Adrenal gland (tissue), 12 donors: ENCODE measurements around the gene CACYBP. TPM values are rescaled to one million over a fixed set of nuclear protein-coding genes. Genes with fewer than 3 reads are reported as not detected.

Source experiments
- DNase-seq, 7 donors: peaks; one replicate each; pipeline ENCODE4 v3.0.0-alpha.2; 2019 to 2020
- H3K27ac ChIP-seq, 5 donors: fragments of 200-600 bp; sonication (generic) in 4 of 5; 1 replicate in 3 of 5; 2 replicates in 2 of 5; pipeline versions ENCODE4 v1.5.1 to v1.8.0; 2016 to 2020; ENCODE audit warnings: mild to moderate bottlenecking in 1 of 5
- H3K27me3 ChIP-seq: fragments of 200-600 bp; 2 replicates; pipeline ENCODE4 v1.8.0; 2021
- H3K36me3 ChIP-seq, 2 donors: fragments of 200-600 bp; replicated peaks in 1 of 2; 1 replicate in 1 of 2; 2 replicates in 1 of 2; pipeline versions ENCODE4 v1.5.1 to v1.8.0; 2018 to 2022
- H3K4me1 ChIP-seq, 2 donors: fragments of 200-600 bp; replicated peaks in 1 of 2; 1 replicate in 1 of 2; 2 replicates in 1 of 2; pipeline versions ENCODE4 v1.5.1 to v1.8.0; 2018 to 2021
- H3K4me3 ChIP-seq, 4 donors: fragments of 200-600 bp; sonication (generic) in 3 of 4; one replicate each; pipeline ENCODE4 v1.5.1; 2016 to 2018
- H3K9me3 ChIP-seq, 3 donors: fragments of 200-600 bp; sonication (generic) in 1 of 3; replicated peaks in 1 of 3; 1 replicate in 2 of 3; 2 replicates in 1 of 3; pipeline versions ENCODE4 v1.5.1 to v1.8.0; 2016 to 2021
- POLR2A ChIP-seq, 2 donors: fragments of 450-650 bp; IDR thresholded peaks; one replicate each; pipeline ENCODE4 v1.6.1; 2017; ENCODE audit warnings: antibody characterized with exemption in 2 of 2, mild to moderate bottlenecking in 2 of 2, moderate library complexity in 1 of 2
- WGBS, 4 donors: extraction: QIAGEN DNeasy Blood & Tissue Kit in 2 of 4; methylation state at CpG; one replicate each; pipeline versions ENCODE4 v1.1.5 to v1.1.7; 2013 to 2017; 5-methylcytosine and 5-hydroxymethylcytosine counted together
- intact Hi-C, 2 donors: fragments of 100-400 bp; cut with DNase I; formaldehyde crosslinking; loops; one replicate each; pipeline versions ENCODE4 v1.14.1 to v1.15.0; 2022 to 2023
- polyA plus RNA-seq, 3 donors: library from polyadenylated mRNA; stranded (reverse); fragments of 200-250 nt in 2 of 3; fragments of 350-450 nt in 1 of 3; fragmentation: Illumina TruSeq in 1 of 3; extraction: RNeasy Lipid Tissue Mini Kit (QIAGEN cat#74804) in 1 of 3; gene quantifications; one replicate each; pipeline ENCODE4 v1.2.3, GENCODE V29; 2013 to 2014
- total RNA-seq, 9 donors: library from RNA; depleted of rRNA in 4 of 9; stranded (reverse); fragments of >200 nt in 4 of 9; fragments of 120-200 nt in 1 of 9; fragmentation: NEBNext Ultra II Directional in 1 of 9; extraction: Animal tissue kit (Norgen Biotek cat#: 25700) in 1 of 9; gene quantifications; one replicate each; pipeline versions ENCODE4 v1.1.0 to v1.2.4, GENCODE V29; 2013 to 2023
- TF ChIP-seq, protein P1 (sequence below), 6 experiments: fragments of 450-650 bp in 4 of 6; fragments of 200-600 bp in 2 of 6; sonication (generic) in 1 of 6; IDR thresholded peaks; 1 replicate in 5 of 6; 2 replicates in 1 of 6; pipeline versions ENCODE4 v1.5.1 to v1.8.0; 2016 to 2021; ENCODE audit warnings: antibody characterized with exemption in 6 of 6, mild to moderate bottlenecking in 2 of 6, moderate library complexity in 1 of 6
- donor health status: healthy with polysubstance abuse.
- donor health status: Bipolar disorder and iron deficiency.
- donor health status: DM: yes; HTN: yes; CAD: no.
- donor health status: DM: no; HTN: no; CAD: no.
- donor health status: DM: no; HTN: no; CAD: no.
- donor health status: DM: yes; HTN: yes; CAD: no.

Gene CACYBP
- total and polyA plus RNA-seq, 12 donors = 18.7 to 244 (median 60.0) TPM

DNA sequence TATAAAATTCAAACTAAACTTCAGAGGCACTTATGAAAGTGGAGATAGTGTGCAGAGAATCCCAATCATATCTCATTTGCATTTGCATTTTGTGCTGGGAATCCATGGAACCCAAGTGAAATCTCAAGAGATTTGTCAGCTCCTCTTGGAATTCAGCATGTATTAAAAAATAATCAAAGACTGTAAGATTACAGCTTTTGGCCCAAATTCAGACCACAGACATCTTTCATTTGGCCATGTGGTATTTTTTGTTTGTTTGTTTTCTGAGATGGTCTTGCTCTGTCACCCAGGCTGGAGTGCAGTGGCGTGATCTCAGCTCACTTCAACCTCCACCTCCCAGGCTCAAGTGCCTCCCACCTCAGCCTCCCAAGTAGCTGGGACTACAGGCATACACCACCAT lies 3.8 kb upstream of the CACYBP start:
- 88 to 96% (median 91%) methylated on average over 1 of the region's 1 CpG for WGBS, 4 donors
- no peak for TF ChIP-seq POLR2A (IDR thresholded peaks at IDR 0.05)
- no peak overlapping the region for H3K4me3 ChIP-seq
- H3K9me3 ChIP-seq = no peaks in the 10 kb centered on the region
- H3K4me1 ChIP-seq = peaks cover 0 to 9% of the 10 kb centered on the region in 2 donors
- no peaks in the 10 kb centered on the region for H3K27me3 ChIP-seq
- H3K36me3 ChIP-seq = no peaks in the 10 kb centered on the region
- no peak for DNase-seq
- intact Hi-C loops = no loop called here
- no peak overlapping the region for H3K27ac ChIP-seq

DNA sequence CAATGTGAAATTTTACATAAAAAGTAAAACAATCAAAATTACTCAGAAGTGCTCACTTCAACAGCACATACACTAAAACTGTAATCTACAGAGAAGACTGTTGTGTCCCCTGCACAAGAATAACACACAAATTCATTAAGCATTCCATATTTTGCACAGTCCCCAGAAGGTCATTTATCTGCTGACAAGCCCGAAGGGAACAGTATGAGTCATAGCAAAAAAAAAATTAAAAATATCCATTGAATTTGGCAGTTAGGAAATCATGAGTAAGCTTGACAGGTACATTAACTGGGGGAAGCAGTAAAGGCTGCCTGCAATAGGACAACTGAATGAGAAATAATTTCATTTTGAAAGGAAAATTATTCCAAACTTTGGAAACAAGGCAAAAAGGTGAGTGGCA lies 3.3 kb upstream of the CACYBP start:
- intact Hi-C loops = no loop called here
- no peak overlapping the region for H3K27ac ChIP-seq
- H3K4me1 ChIP-seq = peaks cover 0 to 10% of the 10 kb centered on the region in 2 donors
- no peak for TF ChIP-seq POLR2A (IDR thresholded peaks at IDR 0.05)
- TF ChIP-seq, protein P1, sequence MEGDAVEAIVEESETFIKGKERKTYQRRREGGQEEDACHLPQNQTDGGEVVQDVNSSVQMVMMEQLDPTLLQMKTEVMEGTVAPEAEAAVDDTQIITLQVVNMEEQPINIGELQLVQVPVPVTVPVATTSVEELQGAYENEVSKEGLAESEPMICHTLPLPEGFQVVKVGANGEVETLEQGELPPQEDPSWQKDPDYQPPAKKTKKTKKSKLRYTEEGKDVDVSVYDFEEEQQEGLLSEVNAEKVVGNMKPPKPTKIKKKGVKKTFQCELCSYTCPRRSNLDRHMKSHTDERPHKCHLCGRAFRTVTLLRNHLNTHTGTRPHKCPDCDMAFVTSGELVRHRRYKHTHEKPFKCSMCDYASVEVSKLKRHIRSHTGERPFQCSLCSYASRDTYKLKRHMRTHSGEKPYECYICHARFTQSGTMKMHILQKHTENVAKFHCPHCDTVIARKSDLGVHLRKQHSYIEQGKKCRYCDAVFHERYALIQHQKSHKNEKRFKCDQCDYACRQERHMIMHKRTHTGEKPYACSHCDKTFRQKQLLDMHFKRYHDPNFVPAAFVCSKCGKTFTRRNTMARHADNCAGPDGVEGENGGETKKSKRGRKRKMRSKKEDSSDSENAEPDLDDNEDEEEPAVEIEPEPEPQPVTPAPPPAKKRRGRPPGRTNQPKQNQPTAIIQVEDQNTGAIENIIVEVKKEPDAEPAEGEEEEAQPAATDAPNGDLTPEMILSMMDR (IDR thresholded peaks at IDR 0.05) = no peak
- H3K9me3 ChIP-seq = no peaks in the 10 kb centered on the region
- no peaks in the 10 kb centered on the region for H3K27me3 ChIP-seq
- no peak for DNase-seq
- H3K36me3 ChIP-seq = no peaks in the 10 kb centered on the region
- no peak overlapping the region for H3K4me3 ChIP-seq
- WGBS, 4 donors = 3 to 15% (median 8%) methylated on average over 1 of the region's 1 CpG

DNA sequence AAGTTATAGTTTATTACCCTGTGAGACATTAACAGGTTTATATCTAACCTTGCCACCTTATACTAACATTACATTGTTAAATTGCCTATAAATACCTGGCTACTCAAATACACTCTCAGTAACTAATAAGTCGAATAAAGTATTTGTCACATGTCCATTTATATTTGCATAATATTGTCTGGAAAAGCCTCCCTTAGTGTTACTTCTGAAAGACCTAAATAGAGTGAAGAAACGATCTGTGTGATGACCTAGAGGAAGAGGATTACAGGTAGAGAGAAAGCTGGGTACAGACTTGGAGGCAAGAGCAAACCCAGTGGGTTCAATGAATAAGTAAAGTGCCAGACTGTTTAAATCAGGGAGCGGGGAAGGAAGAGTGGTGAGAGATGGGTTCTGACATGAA lies 2.7 kb upstream of the CACYBP start:
- peaks cover 0 to 16% of the 10 kb centered on the region in 2 donors for H3K4me1 ChIP-seq
- WGBS, 4 donors = 94 to 96% (median 95%) methylated on average over 3 of the region's 3 CpGs
- intact Hi-C loops = no loop called here
- no peaks in the 10 kb centered on the region for H3K36me3 ChIP-seq
- H3K9me3 ChIP-seq = no peaks in the 10 kb centered on the region
- no peaks in the 10 kb centered on the region for H3K27me3 ChIP-seq
- no peak overlapping the region for H3K27ac ChIP-seq
- no peak for DNase-seq
- no peak overlapping the region for H3K4me3 ChIP-seq
- TF ChIP-seq POLR2A (IDR thresholded peaks at IDR 0.05) = no peak
- TF ChIP-seq, protein P1 (IDR thresholded peaks at IDR 0.05) = no peak

DNA sequence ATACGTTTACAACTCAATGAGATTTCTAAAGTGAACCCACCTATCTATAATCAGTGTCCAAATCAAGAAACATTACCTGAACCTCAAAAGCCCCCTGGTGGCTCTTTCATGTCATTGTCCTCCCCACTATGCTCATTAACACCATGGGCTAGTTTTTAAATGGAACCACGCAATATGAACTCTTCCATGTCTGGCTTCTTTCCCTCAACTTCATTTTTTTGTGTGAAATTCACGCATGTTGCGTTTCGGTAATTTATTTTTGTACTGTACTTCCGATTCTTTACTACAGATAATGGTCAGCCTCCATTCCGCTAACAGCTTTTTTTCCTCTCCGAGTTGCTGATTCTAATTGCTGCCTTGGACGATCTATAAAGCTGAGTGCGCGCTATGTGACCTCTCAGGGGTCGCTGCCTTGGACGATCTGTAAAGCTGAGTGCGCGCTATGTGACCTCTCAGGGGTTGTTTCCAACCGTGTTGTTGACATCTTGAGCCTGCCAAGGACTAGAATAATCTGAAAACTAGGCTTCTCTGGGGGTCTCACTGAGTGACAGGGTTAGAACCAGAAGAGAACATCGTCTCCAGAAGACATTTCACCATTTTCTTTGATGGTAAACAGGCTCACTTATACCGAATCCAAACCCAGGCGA lies 1.1 kb upstream of the CACYBP start:
- H3K36me3 ChIP-seq = no peaks in the 10 kb centered on the region
- peak overlapping the region; percentile 96 to 100 (median 98) for H3K27ac ChIP-seq
- peaks cover 5 to 32% of the 10 kb centered on the region in 2 donors for H3K4me1 ChIP-seq
- TF ChIP-seq, protein P1 (IDR thresholded peaks at IDR 0.05) = peak; percentile 46 to 82 (median 70)
- TF ChIP-seq POLR2A (IDR thresholded peaks at IDR 0.05) = no peak
- peak overlapping the region in 3 of 4 donors; percentile 54 to 73 (median 63) for H3K4me3 ChIP-seq
- peak in 6 of 7 donors; percentile 21 to 73 (median 37) for DNase-seq
- intact Hi-C loops = no loop called here
- 23 to 28% (median 24%) methylated on average over 17 to 19 of the region's 19 CpGs for WGBS, 4 donors
- no peaks in the 10 kb centered on the region for H3K27me3 ChIP-seq
- H3K9me3 ChIP-seq = no peaks in the 10 kb centered on the region
